ENCODE results near the gene NPRL2. TPM values are rescaled to one million over a fixed set of nuclear protein-coding genes. Genes with fewer than 3 reads are reported as not detected.

NPRL2 gene
- total and polyA plus RNA-seq, 2 of the 13 experiments (the other 11 are each of a cell fraction or from before 2014, with no cell fraction given), result 30.6 to 51.4 TPM

GRCh38 chr3:50303013-50303815 lies 47.4 kb downstream of the NPRL2 start, which contains the start of gene HYAL1 (continued):
- TF ChIP-seq ZBTB40 (IDR thresholded peaks at IDR 0.05) (no peak), ZBTB40 (CRISPR knock-in tag; IDR thresholded peaks at IDR 0.05) (no peak), ZNF30 (CRISPR knock-in tag; IDR thresholded peaks at IDR 0.05) (no peak), ZNF251 (CRISPR knock-in tag; IDR thresholded peaks at IDR 0.05) (no peak), IKZF1 (IDR thresholded peaks at IDR 0.05) (no peak), ZNF503 (CRISPR knock-in tag; IDR thresholded peaks at IDR 0.05) (peak; percentile 49), MIER3 (CRISPR knock-in tag; IDR thresholded peaks at IDR 0.05; ENCODE audit: borderline replicate concordance) (peak; percentile 51; the same call in 1 of the 2 replicates), ZFP37 (CRISPR knock-in tag; IDR thresholded peaks at IDR 0.05; ENCODE audit: borderline replicate concordance) (peak; percentile 44; the same call in 1 of the 2 replicates), ERF (CRISPR knock-in tag; IDR thresholded peaks at IDR 0.05) (peak; percentile 70), HIVEP1 (CRISPR knock-in tag; IDR thresholded peaks at IDR 0.05) (peak; percentile 70), SP2 (CRISPR knock-in tag; IDR thresholded peaks at IDR 0.05) (no peak), TFAP4 (IDR thresholded peaks at IDR 0.05; ENCODE audit: borderline replicate concordance, low read depth) (no peak), ZNF558 (CRISPR knock-in tag; IDR thresholded peaks at IDR 0.05; ENCODE audit: borderline replicate concordance) (no peak), ZNF484 (CRISPR knock-in tag; IDR thresholded peaks at IDR 0.05; ENCODE audit: borderline replicate concordance, low read depth) (no peak), MXI1 (IDR thresholded peaks at IDR 0.05; ENCODE audit: borderline replicate concordance, low read depth, low read length) (peak; percentile 79; the same call in 1 of the 3 replicates)

Data from HepG2 (cell line).